ENCODE results near the gene PRC1.

The PRC1 gene

DNA sequence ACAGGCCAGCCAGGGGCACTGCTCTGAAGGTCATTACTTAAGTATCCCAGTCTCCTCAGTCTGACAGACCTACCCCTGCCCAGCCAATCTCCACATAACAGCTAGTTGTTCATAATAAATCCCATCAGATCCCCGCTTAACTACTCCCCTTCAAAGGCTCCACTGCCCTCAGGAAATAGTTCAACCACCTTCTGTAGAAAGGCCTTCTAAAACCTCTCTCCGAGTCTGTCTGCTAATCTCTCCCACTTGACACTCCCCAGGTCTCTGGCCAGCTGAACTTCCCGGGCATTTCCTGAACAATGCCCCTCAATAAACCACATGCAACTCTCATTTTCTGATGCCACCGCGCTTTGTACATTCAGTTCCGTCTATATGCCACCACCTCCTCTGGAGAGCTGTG is 6.0 kb downstream of the PRC1 start:
- H3K4me3 ChIP-seq (ENCODE audit: low read depth, low read length), result no peak overlapping the region
- TF ChIP-seq CTCF (IDR thresholded peaks at IDR 0.05; ENCODE audit: borderline replicate concordance, insufficient read depth, low read depth, low read length), result no peak

DNA sequence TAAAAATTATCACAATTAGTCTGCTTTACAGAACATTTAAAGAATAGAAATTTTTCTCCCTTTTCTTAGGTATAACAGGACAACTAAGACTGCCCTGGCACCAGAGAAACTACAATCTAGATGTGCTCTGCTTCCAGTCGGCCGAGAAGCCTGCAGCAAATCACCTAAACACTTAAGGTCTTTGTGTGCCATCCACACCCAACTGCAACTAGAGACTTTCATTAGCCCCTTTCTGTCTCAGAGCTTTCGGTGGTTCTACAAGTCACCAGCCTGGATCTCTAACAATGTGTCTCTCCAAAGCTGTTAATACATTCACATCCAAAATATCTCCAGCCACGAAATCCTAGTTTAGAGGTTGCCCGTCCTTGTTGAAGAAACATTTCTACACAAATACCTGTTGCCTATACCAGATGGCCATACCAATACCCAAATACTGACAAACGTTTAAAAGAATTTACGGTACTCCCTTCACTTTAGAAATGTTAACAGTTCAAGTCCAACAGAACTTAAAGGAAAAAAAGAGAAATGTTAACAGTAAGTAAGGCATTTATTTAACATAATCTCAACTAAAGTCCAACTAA is 6.7 kb downstream of the PRC1 start:
- H3K4me3 ChIP-seq (ENCODE audit: low read depth, low read length), result peak overlapping the region; percentile 24
- TF ChIP-seq CTCF (IDR thresholded peaks at IDR 0.05; ENCODE audit: borderline replicate concordance, insufficient read depth, low read depth, low read length), result no peak

- H3K4me3 ChIP-seq (ENCODE audit: low read depth, low read length), result peak overlapping the region; percentile 10
- no peak for TF ChIP-seq CTCF (IDR thresholded peaks at IDR 0.05; ENCODE audit: borderline replicate concordance, insufficient read depth, low read depth, low read length)
Measured at GRCh38 chr15:90986790-90987507, 7.4 kb downstream of the PRC1 start.

DNA sequence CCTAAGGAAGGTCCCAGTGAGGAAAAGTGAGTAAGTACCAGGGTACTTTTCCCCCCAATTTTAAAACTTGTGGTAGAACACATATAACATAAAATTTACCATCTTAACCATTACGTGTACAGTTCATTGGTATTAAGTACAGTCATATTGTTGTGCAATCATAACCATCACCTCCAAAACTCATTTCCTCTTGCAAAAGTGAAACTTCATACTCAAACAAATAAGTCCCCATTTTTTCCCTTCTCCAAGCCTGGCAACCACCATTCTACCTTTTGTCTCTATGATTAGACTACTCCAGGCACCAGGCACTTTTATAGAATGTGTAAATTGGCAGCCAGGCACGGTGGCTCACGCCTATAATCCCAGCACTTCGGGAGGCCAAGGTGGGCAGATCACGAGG is 12.2 kb downstream of the PRC1 start:
- H3K4me3 ChIP-seq (ENCODE audit: low read depth, low read length), result no peak overlapping the region
- no peak for TF ChIP-seq CTCF (IDR thresholded peaks at IDR 0.05; ENCODE audit: borderline replicate concordance, insufficient read depth, low read depth, low read length)

GRCh38 chr15:90981681-90982080 is 12.7 kb downstream of the PRC1 start:
- no peak for TF ChIP-seq CTCF (IDR thresholded peaks at IDR 0.05; ENCODE audit: borderline replicate concordance, insufficient read depth, low read depth, low read length)
- no peak overlapping the region for H3K4me3 ChIP-seq (ENCODE audit: low read depth, low read length)

GRCh38 chr15:90979582-90979981 is 14.8 kb downstream of the PRC1 start:
- TF ChIP-seq CTCF (IDR thresholded peaks at IDR 0.05; ENCODE audit: borderline replicate concordance, insufficient read depth, low read depth, low read length), result no peak
- H3K4me3 ChIP-seq (ENCODE audit: low read depth, low read length), result no peak overlapping the region

DNA sequence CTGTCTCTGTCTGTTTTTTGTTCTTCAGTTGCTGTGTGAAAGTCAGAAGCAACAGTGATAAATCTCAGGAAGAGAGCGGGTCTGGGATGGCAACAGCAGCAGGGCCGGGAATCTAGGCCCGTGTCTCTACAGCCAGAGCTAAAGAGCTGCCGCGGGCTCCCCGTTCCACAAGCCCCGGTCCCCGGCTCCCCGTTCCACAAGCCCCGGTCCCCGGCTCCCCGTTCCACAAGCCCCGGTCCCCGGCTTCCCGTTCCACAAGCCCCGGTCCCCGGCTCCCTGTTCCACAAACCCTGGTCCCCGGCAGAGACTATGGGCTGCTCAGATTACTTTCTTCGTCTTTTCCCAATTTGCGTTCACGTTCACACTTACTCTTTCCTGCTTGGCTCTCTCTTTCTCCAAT is 20.1 kb downstream of the PRC1 start:
- TF ChIP-seq CTCF (IDR thresholded peaks at IDR 0.05; ENCODE audit: borderline replicate concordance, insufficient read depth, low read depth, low read length), result no peak
- no peak overlapping the region for H3K4me3 ChIP-seq (ENCODE audit: low read depth, low read length)

Data from GM12875 (cell line).